K562 (cell line): Measurements from ENCODE around the gene BCORL1. TPM values are rescaled to one million over a fixed set of nuclear protein-coding genes. Genes with fewer than 3 reads are reported as not detected.

ENCODE experiments used
- ATAC-seq: fragments of 200-7000 bp; cut with Tn5 transposase; 3 replicates; pipeline ENCODE4 v1.9.1; 2020; ENCODE audit warnings: moderate library complexity
- BruUV-seq: library from RNA; stranded (reverse); fragments of 400-500 nt; replicated peaks from 2 replicates; lab custom pipeline; 2021; lab: Mats Ljungman, UMichigan
- CTCF ChIA-PET: fragments of 300-600 bp; formaldehyde crosslinking; extraction: SDS; loops from one replicate; lab custom pipeline; 2021; ENCODE audit warnings: low intra/inter-chr PET ratio; lab: Yijun Ruan, JAX
- POLR2A ChIA-PET: fragments of 300-600, 350-650 bp; sonication (Branson Sonifier 250); formaldehyde crosslinking; extraction: SDS; loops from one replicate; lab custom pipeline; 2021; ENCODE audit warnings: antibody characterized with exemption, inconsistent platforms; lab: Yijun Ruan, JAX
- DNase-seq, 4 experiments: peaks; one replicate each; pipeline versions ENCODE4 v3.0.0 to v3.0.0-alpha.2; 2011 to 2018; ENCODE audit warnings: low spot score in 3 of 4, mixed read lengths in 3 of 4; ENCODE audit errors: extremely low read depth in 1 of 4
- FAIRE-seq: peaks from 2 replicates; lab custom pipeline; 2011; peaks lifted over from hg19 to GRCh38; lab: Jason Lieb, UNC
- H2AFZ ChIP-seq: 2 replicates; pipeline ENCODE4 v1.6.0; 2011; ENCODE audit warnings: low read depth, low read length, control low read depth, inconsistent platforms
- H3K27ac ChIP-seq: fragments of 200-600 bp; 3 replicates; pipeline ENCODE4 v1.8.0; 2011; ENCODE audit warnings: low read depth, mild to moderate bottlenecking, control low read depth, inconsistent platforms, low read length, moderate library complexity, mixed read lengths; ENCODE audit errors: extremely low read depth
- H3K27me3 ChIP-seq, 2 experiments: fragments of 300-600 bp in 1 of 2; 2 replicates in 1 of 2; 3 replicates in 1 of 2; pipeline versions ENCODE4 v1.6.0 to v1.8.0; 2011; ENCODE audit warnings: inconsistent platforms in 2 of 2, low read length in 2 of 2, mild to moderate bottlenecking in 1 of 2, mixed read lengths in 1 of 2, moderate library complexity in 1 of 2; ENCODE audit not compliant: control insufficient read depth in 2 of 2, insufficient read depth in 2 of 2
- H3K36me3 ChIP-seq: fragments of 300-600 bp; 3 replicates; pipeline ENCODE4 v1.8.0; 2011; ENCODE audit warnings: mild to moderate bottlenecking, low read length, inconsistent platforms; ENCODE audit not compliant: control insufficient read depth, insufficient read depth
- H3K4me1 ChIP-seq, 2 experiments: fragments of 200-600 bp in 1 of 2; replicated peaks in 1 of 2; 2 replicates in 1 of 2; 3 replicates in 1 of 2; pipeline versions ENCODE4 v1.5.1 to v1.8.0; 2011; ENCODE audit warnings: inconsistent platforms in 2 of 2, low read length in 2 of 2, mild to moderate bottlenecking in 1 of 2, mixed read lengths in 1 of 2, moderate library complexity in 1 of 2; ENCODE audit not compliant: control insufficient read depth in 2 of 2, insufficient read depth in 2 of 2
- H3K4me2 ChIP-seq: 2 replicates; pipeline ENCODE4 v1.6.1; 2011; ENCODE audit warnings: low read length, control low read depth, inconsistent platforms, mixed read lengths; ENCODE audit not compliant: insufficient read depth
- H3K4me3 ChIP-seq: fragments of 200-600 bp; sonication (generic), shearing (Covaris generic); 2 replicates; pipeline ENCODE4 v1.5.1; 2016; ENCODE audit warnings: control low read depth, inconsistent platforms
- H3K79me2 ChIP-seq: fragments of 200-600 bp; 3 replicates; pipeline ENCODE4 v1.8.0; 2011; ENCODE audit warnings: low read length, inconsistent platforms; ENCODE audit not compliant: control insufficient read depth, insufficient read depth
- H3K9ac ChIP-seq, 2 experiments: 2 replicates each; pipeline versions ENCODE4 v1.6.0 to v1.6.1; 2011; ENCODE audit warnings: low read depth in 2 of 2, low read length in 2 of 2, control low read depth in 1 of 2, inconsistent platforms in 1 of 2, mild to moderate bottlenecking in 1 of 2, mixed read lengths in 1 of 2; ENCODE audit not compliant: insufficient read depth in 1 of 2
- H3K9me1 ChIP-seq: one replicate; pipeline ENCODE4 v1.6.0; 2011; ENCODE audit warnings: inconsistent platforms, mild to moderate bottlenecking, low read length, moderate library complexity; ENCODE audit not compliant: control insufficient read depth, insufficient read depth
- H3K9me3 ChIP-seq: replicated peaks from 2 replicates; pipeline ENCODE4 v1.5.1; 2011; ENCODE audit warnings: low read depth, low read length, inconsistent platforms; ENCODE audit not compliant: control insufficient read depth, insufficient read depth
- H4K20me1 ChIP-seq: replicated peaks from 2 replicates; pipeline ENCODE4 v1.6.1; 2011; ENCODE audit warnings: low read length, inconsistent platforms, mixed read lengths; ENCODE audit not compliant: control insufficient read depth, insufficient read depth
- CREM ChIP-seq: IDR thresholded peaks from 2 replicates; pipeline ENCODE4 v1.6.1; 2014; ENCODE audit warnings: antibody characterized with exemption, low read depth
- EGR1 ChIP-seq: fragments of 450-650 bp; conservative IDR thresholded peaks from 2 replicates; pipeline ENCODE4 v1.6.1; 2017; ENCODE audit warnings: mild to moderate bottlenecking
- NFE2L1 ChIP-seq: fragments of 450-650 bp; IDR thresholded peaks from 2 replicates; pipeline ENCODE4 v1.6.1; 2016; ENCODE audit warnings: missing genetic modification characterization, low read depth, mild to moderate bottlenecking, missing compliant biosample characterization, moderate library complexity, borderline replicate concordance
- SMAD1 ChIP-seq: fragments of 150-350 bp; IDR thresholded peaks from 2 replicates; pipeline ENCODE4 v1.6.1; 2014; ENCODE audit warnings: low read length, low read depth; ENCODE audit not compliant: partially characterized antibody
- SMAD3 ChIP-seq: fragments of 450-650 bp; formaldehyde crosslinking; conservative IDR thresholded peaks from 2 replicates; pipeline ENCODE4 v1.4.0; 2020; ENCODE audit warnings: mild to moderate bottlenecking
- TARDBP ChIP-seq: fragments of 450-650 bp; IDR thresholded peaks from 2 replicates; pipeline ENCODE4 v1.6.1; 2016
- THRAP3 ChIP-seq: fragments of 450-650 bp; IDR thresholded peaks from 2 replicates; pipeline ENCODE4 v1.6.1; 2016; ENCODE audit warnings: mild to moderate bottlenecking, inconsistent platforms, borderline replicate concordance
- ZNF239 ChIP-seq: fragments of 250-450 bp; sonication (Bioruptor Pico); IDR thresholded peaks from 2 replicates; pipeline ENCODE4 v1.4.0; 2020; ENCODE audit warnings: mild to moderate bottlenecking
- WGBS: fragments of 100-300 bp; shearing (Covaris generic); methylation state at CpG from one replicate; pipeline ENCODE4 v1.1.6; 2016; ENCODE audit warnings: low coverage, mixed read lengths; ENCODE audit not compliant: insufficient coverage; ENCODE audit errors: missing lambda C conversion rate; 5-methylcytosine and 5-hydroxymethylcytosine counted together
- in situ Hi-C: fragments of 300-500 bp; cut with MboI; formaldehyde crosslinking; loops from 4 replicates; pipeline ENCODE4 v1.15.0; 2018; ENCODE audit warnings: inconsistent platforms, mixed read lengths
- intact Hi-C: fragments of 100-400 bp; cut with micrococcal nuclease; formaldehyde crosslinking; loops from 2 replicates; pipeline ENCODE4 v1.14.2; 2022
- polyA plus RNA-seq, 8 experiments: library from polyadenylated mRNA; depleted of rRNA in 4 of 8; stranded (reverse) in 5 of 8; unstranded in 3 of 8; fragments of >200 nt; fragmentation: Nextera tagmentation in 2 of 8; fragmentation: Illumina TruSeq in 1 of 8; extraction: Ambion mirVana in 2 of 8; extraction: Trizol in 1 of 8; gene quantifications; 2 replicates each; pipeline versions ENCODE4 v1.2.1 to v1.2.3, GENCODE V29; 2011 to 2014; ENCODE audit warnings: inconsistent platforms in 1 of 8, missing spikeins in 1 of 8
- total RNA-seq, 7 experiments: library from RNA; depleted of rRNA in 6 of 7; stranded (reverse); fragments of >200 nt in 6 of 7; fragmentation: Illumina TruSeq in 2 of 7; extraction: Trizol in 2 of 7; gene quantifications; 2 replicates each; pipeline versions ENCODE4 v1.2.1 to v1.2.3, GENCODE V29; 2011 to 2021; ENCODE audit warnings: low replicate concordance in 1 of 7
- TF ChIP-seq, protein P1 (sequence below): fragments of 450-650 bp; IDR thresholded peaks from 2 replicates; pipeline ENCODE4 v1.6.1; 2016; ENCODE audit warnings: borderline replicate concordance
- TF ChIP-seq, protein P2 (sequence below): fragments of 450-650 bp; IDR thresholded peaks from 2 replicates; pipeline ENCODE4 v1.6.1; 2016
- TF ChIP-seq, protein P3 (sequence below): fragments of 250-450 bp; sonication (Bioruptor Pico); IDR thresholded peaks from 2 replicates; pipeline ENCODE4 v1.8.0; 2021; ENCODE audit warnings: borderline replicate concordance, mild to moderate bottlenecking, moderate library complexity; ENCODE audit not compliant: poor library complexity, severe bottlenecking
- TF ChIP-seq, protein P4 (sequence below): fragments of 450-650 bp; IDR thresholded peaks from 2 replicates; pipeline ENCODE4 v1.6.1; 2017; ENCODE audit warnings: antibody characterized with exemption

Gene BCORL1
- total and polyA plus RNA-seq, 9 of the 15 experiments (the other 6 are each of a cell fraction or from before 2014, with no cell fraction given) = 0.48 to 29.6 (median 2.1) TPM

- H3K4me3 ChIP-seq = no peak overlapping the region
- H3K4me2 ChIP-seq = no peak overlapping the region
- no TSS peak for BruUV-seq
- ChIA-PET POLR2A (interaction anchor here (0.6 kb wide), 1 partner anchor 105 kb away, joined by 3 read pairs; no protein-coding TSS in a partner anchor), CTCF (no interaction called here)
- DNase-seq = no peak
- H3K27me3 ChIP-seq = no peaks in the 10 kb centered on the region
- 93% methylated on average over 10 of the region's 10 CpGs for WGBS
- H3K79me2 ChIP-seq = no peaks in the 10 kb centered on the region
- H3K9me3 ChIP-seq = no peaks in the 10 kb centered on the region
- intact Hi-C loops (no loop called here), in situ Hi-C loops (no loop called here)
- H4K20me1 ChIP-seq = no peaks in the 10 kb centered on the region
- peaks cover 67% of the 10 kb centered on the region; the same call in 2 of the 3 replicates for H3K36me3 ChIP-seq
- no peak overlapping the region for H3K9ac ChIP-seq
- no peaks in the 10 kb centered on the region for H3K4me1 ChIP-seq
- ATAC-seq = no peak
- FAIRE-seq = no peak
- no peaks in the 10 kb centered on the region for H3K9me1 ChIP-seq
- no peak overlapping the region for H3K27ac ChIP-seq
- TF ChIP-seq ZNF239 = no peak
- TF ChIP-seq TARDBP = no peak
- no peak for TF ChIP-seq NFE2L1 (tag)
- TF ChIP-seq THRAP3 = no peak
- TF ChIP-seq CREM = no peak
- TF ChIP-seq SMAD1 = no peak
- TF ChIP-seq, protein P1, sequence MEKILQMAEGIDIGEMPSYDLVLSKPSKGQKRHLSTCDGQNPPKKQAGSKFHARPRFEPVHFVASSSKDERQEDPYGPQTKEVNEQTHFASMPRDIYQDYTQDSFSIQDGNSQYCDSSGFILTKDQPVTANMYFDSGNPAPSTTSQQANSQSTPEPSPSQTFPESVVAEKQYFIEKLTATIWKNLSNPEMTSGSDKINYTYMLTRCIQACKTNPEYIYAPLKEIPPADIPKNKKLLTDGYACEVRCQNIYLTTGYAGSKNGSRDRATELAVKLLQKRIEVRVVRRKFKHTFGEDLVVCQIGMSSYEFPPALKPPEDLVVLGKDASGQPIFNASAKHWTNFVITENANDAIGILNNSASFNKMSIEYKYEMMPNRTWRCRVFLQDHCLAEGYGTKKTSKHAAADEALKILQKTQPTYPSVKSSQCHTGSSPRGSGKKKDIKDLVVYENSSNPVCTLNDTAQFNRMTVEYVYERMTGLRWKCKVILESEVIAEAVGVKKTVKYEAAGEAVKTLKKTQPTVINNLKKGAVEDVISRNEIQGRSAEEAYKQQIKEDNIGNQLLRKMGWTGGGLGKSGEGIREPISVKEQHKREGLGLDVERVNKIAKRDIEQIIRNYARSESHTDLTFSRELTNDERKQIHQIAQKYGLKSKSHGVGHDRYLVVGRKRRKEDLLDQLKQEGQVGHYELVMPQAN = no peak
- no peak for TF ChIP-seq SMAD3
- TF ChIP-seq, protein P2, sequence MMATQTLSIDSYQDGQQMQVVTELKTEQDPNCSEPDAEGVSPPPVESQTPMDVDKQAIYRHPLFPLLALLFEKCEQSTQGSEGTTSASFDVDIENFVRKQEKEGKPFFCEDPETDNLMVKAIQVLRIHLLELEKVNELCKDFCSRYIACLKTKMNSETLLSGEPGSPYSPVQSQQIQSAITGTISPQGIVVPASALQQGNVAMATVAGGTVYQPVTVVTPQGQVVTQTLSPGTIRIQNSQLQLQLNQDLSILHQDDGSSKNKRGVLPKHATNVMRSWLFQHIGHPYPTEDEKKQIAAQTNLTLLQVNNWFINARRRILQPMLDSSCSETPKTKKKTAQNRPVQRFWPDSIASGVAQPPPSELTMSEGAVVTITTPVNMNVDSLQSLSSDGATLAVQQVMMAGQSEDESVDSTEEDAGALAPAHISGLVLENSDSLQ = no peak
- TF ChIP-seq, protein P3, sequence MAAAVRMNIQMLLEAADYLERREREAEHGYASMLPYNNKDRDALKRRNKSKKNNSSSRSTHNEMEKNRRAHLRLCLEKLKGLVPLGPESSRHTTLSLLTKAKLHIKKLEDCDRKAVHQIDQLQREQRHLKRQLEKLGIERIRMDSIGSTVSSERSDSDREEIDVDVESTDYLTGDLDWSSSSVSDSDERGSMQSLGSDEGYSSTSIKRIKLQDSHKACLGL (CRISPR knock-in tag) = no peak
- TF ChIP-seq, protein P4, sequence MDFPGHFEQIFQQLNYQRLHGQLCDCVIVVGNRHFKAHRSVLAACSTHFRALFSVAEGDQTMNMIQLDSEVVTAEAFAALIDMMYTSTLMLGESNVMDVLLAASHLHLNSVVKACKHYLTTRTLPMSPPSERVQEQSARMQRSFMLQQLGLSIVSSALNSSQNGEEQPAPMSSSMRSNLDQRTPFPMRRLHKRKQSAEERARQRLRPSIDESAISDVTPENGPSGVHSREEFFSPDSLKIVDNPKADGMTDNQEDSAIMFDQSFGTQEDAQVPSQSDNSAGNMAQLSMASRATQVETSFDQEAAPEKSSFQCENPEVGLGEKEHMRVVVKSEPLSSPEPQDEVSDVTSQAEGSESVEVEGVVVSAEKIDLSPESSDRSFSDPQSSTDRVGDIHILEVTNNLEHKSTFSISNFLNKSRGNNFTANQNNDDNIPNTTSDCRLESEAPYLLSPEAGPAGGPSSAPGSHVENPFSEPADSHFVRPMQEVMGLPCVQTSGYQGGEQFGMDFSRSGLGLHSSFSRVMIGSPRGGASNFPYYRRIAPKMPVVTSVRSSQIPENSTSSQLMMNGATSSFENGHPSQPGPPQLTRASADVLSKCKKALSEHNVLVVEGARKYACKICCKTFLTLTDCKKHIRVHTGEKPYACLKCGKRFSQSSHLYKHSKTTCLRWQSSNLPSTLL = no peak
- TF ChIP-seq EGR1 = no peak
- TF ChIP-seq, all 486 proteins: peak for 0
- no peak overlapping the region for H2AFZ ChIP-seq
These were observed 27.3 kb downstream of the BCORL1 start for GRCh38 chrX:130009658-130010223.
